Measurements from ENCODE around the gene CCSER1.

DNA sequence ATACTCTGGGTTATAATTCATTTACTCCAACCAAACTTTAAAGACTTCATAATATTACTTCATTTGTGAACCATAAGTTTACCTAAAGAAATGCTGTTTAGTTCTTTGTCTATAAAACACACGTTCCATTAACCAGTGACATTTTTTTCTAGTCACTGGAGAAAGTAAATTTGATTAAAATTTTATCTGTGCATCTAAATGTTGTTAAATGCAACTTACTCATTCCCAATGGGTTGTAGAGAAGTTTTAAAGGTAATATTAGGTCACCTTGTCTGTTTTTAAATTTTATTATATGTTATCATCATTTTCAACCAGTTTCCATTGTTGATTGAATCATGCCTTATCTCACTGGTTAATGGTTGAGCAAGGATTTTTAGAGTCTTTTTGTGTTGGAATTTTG, 401.4 kb downstream of the CCSER1 start:
- TF ChIP-seq POLR2AphosphoS5 (IDR thresholded peaks at IDR 0.05; ENCODE audit: borderline replicate concordance, low read depth, low read length) (no peak), EZH2 (IDR thresholded peaks at IDR 0.05) (no peak), FOXP2 (optimal IDR thresholded peaks at IDR 0.05; ENCODE audit: control extremely low read depth, extremely low read length, insufficient read depth) (no peak)

Data from SK-N-MC (cell line).